Sigmoid colon (tissue), 3 donors: ENCODE results near the gene LONP2.

Experiments used
- CTCF ChIP-seq, 4 experiments: fragments of 450-650 bp in 3 of 4; fragments of 200-600 bp in 1 of 4; IDR thresholded peaks; one replicate each; pipeline ENCODE4 v1.5.1; 2016 to 2019; ENCODE audit warnings: antibody characterized with exemption in 4 of 4, mild to moderate bottlenecking in 3 of 4, moderate library complexity in 2 of 4
- POLR2A ChIP-seq, 2 donors: fragments of 450-650 bp; IDR thresholded peaks; one replicate each; pipeline ENCODE4 v1.6.1; 2016; ENCODE audit warnings: antibody characterized with exemption in 2 of 2, mild to moderate bottlenecking in 2 of 2, moderate library complexity in 2 of 2

DNA sequence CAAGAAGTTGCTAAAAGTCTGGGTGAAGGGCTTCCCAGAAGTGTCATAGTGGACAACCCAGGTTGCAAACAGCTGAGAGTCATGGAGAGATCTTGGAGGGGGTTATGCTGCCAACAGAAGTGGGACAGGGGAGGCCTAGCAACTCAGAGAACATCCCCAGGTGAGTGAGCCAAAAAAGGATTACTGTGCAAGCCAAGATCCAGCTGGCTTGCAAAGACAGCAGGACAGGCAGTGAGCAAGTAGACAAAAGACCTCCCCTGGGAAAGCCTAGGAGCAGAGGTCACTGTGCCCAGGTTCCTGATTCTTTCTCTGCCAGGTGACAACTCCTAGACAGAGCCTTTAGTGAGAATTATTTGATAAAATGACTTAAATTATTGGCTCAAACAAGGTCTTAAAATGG, 9.5 kb upstream of the LONP2 start:
- no peak for TF ChIP-seq POLR2A (IDR thresholded peaks at IDR 0.05)
- TF ChIP-seq CTCF (IDR thresholded peaks at IDR 0.05), result no peak
